Stimulated activated CD4-positive, alpha-beta T cell treated with anti-CD3 and anti-CD28 coated beads, Interleukin-12 subunit alpha, Interleukin-12 subunit beta, amount 100 ng/mL, for 4 hours (primary cell): Measurements from ENCODE around the gene SELENOW.

ENCODE experiments used
- DNase-seq: peaks from one replicate; pipeline ENCODE4 v3.0.0-alpha.2; 2020

The SELENOW gene

DNA sequence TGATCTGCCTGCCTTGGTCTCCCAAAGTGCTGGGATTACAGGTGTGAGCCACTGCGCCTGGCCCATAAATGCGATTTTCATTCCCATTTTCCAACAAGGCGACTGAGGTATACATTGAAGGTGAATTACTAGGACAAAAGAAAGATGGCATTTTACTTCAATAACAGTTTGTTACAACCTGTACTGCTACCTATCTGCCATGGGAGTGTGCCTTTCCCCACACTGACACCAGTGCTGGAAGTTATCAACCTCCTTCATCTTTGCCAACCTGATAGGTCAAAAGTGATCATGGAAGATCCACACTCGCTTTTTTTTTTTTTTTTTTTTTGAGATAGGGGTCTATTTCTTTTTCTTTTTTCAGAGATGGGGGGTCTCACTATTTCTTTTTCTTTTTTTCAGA, 54.2 kb downstream of the SELENOW start:
- DNase-seq = no peak
